HG03175 (cell line): ENCODE data around the gene ASB10.

Experiments
- ATAC-seq: cut with Tn5 transposase; IDR thresholded peaks from one replicate; pipeline ENCODE4 v1.9.1; 2021; ENCODE audit warnings: mild to moderate bottlenecking, moderate library complexity; ENCODE audit not compliant: unreplicated experiment

ASB10 gene

DNA sequence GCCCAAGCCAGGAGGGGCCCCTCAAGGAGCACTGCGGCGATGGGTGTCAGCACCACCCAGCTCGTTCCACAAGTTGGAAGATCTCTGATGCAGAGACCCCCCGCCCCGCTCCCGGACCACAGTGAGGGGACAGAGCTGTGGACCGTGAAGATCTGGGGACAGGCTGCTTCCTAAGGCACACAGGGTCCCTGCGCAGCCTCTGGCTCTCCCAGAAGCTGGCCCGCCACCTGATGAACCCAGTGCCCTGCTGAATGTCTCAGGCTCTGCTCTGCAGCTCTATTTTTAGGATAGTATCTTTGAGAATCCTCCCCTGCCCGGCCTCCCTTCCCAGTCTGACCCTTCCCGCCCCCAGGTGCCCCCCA is 49.3 kb downstream of the ASB10 start:
- ATAC-seq: no peak

DNA sequence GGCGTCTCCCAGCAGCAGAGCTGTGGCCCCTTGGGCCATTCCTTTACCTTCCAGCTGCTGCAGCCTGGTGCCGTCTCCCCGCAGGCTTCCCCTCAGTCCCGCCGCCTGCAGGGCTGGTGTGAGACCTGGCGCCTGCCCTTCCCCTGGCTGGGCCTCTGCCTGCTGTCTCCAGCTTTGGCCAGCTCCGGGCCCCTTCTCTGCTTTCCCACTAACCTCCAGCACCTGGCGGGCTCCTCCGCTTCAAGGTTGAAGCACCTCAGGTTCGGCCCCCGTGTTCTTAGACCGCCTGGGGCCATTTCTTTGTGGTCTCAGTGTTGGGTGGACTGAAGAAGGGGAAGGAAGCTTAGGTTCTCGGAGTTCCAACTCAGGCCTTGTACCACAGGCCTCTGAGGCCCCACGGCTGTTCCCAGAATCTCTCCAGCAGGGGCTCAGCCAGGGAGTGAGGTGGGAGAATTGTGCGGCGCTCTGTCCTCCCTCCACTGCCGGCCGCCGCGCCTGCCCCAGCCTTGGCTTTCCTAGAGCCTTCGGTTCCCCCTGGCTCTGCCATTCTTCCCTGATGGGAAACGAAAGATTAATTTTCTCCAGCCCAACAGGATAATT is 49.9 kb downstream of the ASB10 start:
- ATAC-seq: no peak

DNA sequence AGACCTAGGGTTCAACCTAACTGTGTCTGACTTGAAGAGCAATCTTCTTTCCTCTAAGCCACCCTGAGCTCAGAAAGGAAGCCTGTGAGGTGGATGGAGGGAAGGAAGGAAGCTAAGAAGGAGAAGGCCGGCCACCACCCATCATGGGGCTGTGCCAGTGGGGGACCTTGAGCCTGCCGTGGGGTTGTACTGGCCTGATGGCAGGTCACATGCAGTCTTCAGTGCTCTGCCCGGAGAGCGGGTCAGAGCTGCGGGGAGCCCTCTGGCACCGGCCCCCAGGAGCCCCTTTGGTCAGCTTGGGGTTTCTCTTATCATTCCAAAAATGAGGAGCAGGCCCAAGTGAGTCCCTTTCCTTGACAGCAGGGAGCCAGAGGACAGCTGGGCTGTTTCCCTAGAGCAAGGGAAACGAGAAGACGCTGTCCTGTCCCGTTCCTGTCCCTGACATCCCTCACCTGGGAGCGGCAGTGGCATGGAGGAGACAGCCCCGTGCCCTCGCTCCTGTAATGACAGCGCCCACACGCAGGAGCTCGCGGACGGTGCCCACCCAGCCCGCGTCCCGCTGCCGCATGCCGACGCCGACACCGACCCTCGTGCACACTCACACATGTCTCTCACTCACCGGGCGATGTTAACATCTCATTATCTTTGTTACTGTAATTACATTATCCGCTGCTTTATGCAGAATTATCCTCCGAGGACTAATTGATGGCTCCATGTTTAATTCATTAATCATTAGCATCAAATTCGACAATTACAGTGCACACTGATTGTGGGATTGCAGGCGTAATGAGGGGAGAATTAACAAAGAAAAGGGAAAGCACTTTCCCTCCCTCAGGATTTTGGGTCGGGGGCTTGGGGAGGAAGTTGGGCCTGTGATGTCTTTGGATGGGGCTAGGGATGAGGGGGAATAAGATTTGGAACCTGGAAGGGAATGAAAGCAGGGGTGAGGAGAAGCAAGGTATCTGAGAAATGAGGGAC is 50.9 kb downstream of the ASB10 start:
- no peak for ATAC-seq

DNA sequence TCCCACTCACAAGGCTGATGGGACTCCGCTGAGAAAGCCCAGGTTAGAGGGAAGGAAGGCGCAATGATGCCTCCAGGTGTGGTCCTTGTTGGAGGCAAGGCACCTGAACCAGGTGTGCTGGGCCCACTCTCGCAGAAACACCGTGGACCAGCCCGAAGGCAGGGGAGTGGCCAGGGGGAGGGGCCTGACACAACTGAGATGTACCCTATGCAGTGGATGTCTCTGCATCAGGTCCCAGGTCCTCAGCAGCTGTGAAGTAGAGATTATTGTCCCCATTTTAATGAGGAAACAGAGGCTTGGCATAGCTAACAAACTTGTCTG is 51.6 kb downstream of the ASB10 start:
- no peak for ATAC-seq

DNA sequence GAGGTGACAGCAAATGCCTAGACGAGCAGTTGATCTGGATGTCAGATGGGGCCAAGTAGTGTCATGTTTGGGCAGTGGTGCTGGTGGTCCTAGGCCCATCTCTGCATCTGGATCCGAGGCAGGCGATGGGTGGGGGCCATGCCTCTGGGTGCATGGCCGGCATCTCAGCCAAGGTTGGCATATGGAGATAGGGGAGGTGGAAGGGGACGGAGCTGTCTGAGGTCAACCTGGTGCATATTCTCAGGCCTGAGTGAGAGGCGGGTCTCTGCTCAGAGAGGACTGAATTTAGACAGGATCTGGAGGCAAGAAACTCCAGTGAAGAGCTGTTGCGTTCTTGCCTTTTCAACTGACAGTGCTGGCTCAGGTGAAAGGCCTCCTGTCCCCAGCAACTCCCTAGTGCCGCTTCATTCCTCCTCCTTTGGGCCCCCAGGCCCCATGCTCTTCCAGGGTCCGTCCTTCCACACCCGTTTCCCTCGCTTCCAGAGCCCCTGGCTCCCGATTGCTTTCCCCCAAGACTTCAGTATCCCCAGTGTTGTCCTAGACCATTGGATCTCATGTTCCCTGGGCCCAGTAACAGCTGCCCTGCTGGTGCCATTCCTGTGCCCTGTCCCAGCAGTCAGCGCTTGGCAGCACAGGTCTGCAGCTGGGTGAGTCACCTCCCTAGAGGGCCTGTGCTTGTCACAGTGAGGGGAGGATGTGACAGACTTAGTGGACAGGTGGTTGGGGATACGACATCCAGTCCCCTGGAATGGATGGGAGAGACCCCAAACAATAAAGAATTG is 52.1 kb downstream of the ASB10 start:
- no peak for ATAC-seq

DNA sequence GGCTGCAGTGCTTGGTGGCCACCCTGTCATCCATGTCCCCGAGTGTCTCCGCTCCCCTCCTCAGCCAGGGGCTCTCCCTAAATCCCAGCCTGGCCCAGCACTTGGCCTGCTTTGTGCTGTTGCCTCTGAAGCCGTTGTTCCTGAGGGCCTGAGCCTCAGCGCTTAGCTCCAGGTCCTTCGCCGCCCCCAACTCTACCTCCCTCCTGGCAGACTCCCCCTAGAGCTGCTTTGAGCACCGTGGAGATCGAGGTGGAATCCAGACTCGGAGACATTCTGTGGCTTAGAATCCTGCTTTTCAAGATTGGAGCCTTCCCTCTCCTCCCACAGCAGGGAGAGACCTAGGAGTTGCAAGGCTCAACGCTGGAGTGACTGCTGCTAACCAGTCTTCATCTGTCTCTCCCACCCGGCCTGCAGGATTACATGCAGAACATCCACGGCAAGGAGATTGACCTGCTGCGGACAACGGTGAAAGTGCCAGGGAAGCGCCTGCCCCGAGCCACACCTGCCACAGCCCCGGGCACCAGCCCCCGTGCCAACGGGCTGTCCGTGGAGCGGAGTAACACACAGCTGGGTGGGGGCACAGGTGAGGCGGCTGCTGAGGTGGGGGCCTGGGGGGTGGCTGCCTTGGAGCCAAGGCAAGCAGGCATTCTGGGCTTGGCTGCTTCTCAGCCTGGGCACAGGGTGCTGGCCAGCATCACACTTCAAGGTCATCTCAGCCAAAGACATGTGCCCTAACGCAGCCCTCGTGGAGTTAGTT is 52.9 kb downstream of the ASB10 start:
- no peak for ATAC-seq

DNA sequence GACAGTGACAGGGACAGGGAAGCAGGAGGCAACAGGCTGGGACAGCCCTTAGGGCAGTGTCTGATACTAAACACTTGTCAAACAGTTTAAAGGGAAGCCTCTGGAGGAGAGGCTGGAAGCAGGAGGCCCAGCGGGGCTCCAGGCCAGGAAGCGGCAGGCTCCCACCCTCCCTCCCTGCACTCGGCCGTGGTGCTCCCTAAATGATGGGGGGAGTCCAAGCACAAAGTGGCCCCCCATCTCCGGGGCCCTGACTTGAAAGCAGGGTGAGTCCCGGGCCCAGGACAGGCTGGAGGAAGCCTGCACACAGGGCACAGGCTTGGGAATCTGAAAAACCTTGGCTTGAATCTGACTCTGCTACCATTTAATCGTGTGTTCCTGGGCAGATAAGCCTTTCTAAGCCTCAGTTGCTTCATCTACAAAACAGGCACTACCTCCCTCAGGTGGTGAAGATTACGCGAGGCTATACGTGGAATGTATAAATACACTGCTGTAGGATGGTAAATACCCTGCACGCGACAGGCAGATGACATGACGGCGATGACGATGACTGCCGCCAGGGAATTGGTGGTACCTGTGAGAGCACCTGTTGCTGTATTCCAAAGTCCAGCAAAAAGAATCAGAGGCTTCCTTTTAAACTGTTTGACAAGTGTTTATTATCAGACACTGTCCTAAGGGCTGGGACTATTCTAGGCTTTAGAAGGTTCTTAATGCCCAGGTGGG is 53.6 kb downstream of the ASB10 start:
- no peak for ATAC-seq

DNA sequence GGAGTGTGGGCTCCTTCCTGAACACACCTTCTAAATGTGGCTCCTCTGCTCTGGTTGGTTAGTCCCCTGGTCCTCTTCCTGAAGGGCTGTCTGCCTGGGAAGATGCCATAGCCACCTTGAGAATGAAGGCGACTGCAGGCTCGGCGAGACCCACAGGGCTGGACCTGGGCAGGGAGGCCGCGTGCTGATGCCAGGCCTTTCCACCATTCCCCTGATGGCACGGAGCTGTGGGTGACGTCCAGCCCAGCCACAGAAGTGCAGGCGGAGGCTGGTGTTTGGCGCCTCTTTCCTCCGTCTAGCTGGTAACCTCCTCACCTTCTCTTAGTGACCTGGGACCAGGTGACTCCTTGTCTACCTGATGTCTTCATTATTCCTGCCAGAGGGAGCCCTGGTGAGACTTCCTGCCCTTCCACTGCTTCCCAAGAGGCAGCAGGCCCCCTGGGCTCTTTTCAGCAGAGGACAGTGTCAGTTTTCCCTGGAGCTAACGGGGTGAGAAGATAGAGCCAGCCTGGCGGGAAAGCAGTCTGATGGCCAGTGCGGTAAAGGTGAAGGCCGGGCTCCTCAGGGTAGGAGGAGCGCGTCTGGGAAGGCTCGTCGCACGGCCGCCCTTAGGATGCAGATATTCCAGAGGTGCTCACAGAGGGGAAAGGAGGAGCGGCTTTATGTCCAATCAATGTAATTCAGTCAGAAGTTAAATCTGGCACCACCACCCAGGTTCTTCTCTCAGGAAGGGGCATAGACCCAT is 54.4 kb downstream of the ASB10 start:
- no peak for ATAC-seq

DNA sequence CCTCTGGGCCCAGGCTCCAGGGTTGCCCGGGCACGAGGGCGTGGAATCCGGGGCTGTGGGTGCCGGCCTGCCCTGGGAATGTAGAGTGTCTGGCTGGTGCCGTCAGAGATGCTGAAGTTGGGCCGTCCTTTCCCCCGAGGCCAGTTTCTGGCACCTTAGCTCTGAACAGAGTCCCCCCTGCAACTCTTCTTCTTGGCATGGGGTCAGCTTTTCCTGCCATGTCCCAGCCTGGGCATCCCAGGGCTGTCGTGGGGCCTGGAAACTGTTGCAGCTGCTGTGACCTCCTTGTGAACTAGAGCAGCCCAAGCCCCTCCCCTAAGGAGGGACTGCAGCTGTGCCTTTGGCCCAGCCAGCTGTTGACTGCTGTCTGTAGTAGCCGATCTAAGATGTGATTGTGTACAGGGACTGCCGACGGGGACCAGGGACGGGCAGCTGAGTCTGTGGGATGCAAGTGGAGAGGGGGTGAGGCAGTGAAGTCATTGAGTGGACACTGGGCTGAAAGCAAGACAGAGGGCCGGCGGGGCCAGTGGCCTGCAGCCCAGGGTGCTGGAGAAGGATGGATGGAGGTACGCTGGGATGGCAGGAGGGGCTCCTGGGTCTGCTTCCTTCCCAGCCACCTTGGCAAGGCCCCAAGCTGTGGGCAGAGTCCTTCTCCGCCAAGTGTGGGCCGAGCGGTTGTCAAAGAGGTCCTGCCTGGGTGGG is 55.3 kb downstream of the ASB10 start:
- ATAC-seq: no peak

DNA sequence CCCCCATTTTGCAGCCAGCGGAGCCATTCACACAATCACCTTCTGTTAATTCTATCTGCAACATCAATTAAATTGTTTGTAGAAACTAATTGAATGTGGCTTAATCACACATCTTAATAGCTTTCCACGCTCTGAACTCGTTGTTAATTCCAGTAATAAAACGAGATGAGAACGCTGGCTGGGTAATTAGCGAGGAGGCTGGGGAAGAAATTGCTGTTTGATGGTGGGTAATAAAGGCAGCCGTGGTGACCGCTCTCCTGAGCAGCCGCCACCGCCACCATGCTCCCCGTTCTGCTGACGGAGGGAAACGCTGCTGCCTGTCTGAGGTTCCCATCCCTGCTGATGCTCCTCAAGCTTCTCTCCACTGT is 55.8 kb downstream of the ASB10 start:
- ATAC-seq: no peak

DNA sequence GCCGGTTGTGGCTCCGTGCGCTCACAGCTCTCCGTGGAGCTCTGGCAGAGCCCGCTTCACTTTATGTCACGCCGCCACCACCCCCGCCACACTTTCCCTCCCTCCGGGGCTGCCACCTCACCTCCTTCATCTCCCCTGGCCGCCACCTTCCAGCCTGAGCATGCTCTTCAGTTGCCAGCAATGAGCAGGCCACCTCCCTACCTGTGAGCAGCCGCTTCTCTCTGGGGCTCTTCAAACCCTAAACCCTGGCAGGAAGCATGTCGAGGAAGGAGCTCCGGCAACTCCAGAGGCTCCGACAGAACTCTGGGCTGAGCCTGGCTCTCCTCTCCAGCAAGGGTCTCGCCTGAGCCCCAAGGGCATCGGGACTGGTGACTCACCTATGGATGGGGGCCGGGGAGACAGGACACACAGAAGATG is 56.3 kb downstream of the ASB10 start:
- ATAC-seq: no peak

DNA sequence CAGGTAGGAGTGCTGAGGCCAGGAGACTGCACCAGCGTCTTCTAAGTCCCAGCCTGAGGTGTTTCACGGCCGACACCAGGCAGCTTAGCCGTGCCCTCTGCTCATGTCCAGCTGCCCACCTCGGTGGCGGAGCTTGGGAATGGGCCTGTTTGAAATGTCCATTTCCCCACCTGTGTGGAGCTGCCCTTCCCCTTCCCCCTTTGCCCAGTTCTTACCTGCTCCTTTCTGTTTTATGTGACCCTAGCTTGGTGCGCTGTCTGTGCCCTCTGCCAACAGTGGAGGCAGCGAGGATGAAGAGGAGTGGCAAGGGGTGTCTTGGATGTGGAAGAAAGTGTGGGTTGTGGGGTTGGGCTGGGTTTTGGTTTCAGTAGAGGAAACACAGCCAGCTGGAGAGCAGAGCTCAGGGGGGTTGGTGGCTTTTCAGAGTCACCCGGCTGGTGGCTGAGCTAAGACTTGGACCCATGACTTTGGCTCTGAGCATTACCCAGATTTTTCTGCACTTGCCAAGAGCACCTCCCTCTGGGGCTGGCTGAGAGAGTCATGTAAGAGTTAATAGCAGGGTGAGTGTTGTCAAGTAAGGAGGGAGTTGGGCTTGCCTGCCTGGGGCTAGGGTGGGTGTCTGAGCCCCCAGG is 57.0 kb downstream of the ASB10 start:
- ATAC-seq: no peak

DNA sequence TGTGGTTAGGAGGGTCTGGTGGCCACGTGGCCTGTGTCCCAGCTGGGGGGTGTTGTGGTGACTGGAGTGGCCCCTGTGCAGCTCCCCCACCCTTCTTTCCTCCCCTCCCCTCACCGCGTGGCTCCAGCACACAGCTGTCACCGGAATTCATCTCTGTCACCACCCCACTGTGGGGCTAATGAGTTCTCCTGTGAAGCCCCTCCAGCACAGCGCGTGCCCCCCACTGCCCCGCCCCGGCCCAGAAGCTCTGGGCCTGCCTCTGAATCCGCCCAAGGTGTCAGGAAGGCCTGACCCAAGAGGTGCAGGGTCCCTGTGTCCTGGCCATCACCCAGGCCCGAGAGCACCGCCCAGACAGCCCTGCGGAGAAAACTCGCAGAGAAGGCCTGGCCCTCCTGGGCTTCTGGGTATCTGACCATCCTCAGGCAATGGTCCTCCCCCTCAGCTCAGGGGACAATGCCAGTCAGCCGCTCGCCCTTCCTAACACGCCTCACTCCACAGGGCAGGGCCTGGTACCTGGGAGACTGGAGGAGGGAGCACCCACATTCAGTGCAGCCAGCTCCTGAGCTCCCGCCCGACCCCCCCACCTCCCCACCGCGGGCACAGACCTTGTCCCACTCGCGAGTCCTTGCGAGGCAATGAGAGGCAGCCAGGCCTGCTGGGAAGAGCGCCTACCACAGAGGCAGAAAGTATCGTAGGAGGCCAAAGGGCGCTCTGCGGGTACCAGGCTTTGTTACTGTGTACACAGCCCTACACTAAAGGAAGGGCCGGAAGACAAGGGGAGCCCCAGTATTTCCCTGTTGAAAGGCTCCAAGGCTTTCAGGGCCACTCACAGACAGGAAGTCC is 57.7 kb downstream of the ASB10 start:
- no peak for ATAC-seq

DNA sequence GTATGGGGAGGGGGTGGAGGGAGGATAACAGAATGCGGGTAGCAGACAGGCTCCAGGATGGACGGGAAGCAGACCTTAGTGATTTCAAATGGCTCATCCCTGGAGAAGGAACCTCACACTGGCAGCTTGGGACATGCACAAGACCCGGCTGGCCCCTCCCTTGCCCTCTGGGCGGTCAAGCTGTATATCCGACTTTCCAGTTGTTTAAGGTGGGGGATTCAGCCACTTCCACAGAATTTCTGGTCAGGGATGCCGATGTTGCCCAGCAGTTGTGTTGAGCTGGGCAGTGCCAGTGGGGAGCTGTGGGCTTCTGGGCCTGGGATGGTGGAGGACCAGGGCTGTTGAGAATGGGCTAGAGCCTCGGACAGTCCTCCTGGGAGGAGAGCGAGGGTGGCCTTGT is 58.3 kb downstream of the ASB10 start:
- ATAC-seq: no peak

DNA sequence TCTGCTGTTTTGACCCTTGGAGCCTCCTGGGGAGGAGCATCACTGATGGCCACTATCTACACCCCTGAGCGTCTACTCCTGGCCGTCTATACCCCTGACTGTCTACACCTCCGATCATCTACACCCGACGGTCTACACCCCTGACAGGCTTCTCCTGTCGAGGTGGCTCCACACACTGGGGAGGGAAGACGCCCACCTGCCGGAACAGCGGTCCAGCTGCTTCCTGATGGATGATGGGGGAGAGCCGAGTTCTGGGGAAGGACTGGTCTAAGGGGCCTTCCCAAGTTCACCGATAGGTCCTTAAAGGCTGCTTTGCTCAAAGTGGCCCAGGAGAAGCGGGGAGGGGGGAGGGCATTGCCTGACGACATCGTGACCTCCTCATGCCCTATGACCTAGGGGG is 58.9 kb downstream of the ASB10 start:
- no peak for ATAC-seq

DNA sequence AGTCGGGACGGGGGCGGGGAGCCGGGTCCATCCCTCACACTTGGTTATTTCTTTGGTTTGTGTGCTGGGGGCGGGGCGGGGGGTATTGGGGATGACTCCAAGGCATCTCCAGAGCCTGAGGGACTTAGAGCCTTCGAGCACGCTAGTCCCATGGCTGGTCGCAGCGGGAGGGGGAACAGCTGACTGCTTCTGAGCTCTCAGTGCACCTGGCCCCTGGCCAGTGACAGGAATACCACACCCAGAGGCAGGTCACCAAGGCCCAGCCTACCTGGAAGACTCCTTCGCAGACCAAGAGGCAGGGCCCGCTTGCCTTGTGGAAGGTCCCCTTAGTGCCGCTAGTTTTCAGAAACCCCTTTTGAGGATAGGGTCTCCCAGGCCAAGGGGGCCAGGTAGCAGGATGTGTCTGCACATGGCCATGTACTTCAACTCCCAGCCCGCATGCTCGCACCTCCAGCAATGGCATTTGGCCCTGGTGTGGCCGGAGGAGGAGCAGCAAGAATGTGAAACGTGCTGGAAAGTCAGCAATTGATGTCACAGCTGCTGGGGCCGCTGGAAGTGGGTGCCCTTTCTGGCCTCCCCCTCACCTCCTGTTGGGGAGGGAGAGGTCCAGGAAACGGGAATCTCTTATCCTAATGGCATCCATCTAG is 60.4 kb downstream of the ASB10 start:
- ATAC-seq: no peak

DNA sequence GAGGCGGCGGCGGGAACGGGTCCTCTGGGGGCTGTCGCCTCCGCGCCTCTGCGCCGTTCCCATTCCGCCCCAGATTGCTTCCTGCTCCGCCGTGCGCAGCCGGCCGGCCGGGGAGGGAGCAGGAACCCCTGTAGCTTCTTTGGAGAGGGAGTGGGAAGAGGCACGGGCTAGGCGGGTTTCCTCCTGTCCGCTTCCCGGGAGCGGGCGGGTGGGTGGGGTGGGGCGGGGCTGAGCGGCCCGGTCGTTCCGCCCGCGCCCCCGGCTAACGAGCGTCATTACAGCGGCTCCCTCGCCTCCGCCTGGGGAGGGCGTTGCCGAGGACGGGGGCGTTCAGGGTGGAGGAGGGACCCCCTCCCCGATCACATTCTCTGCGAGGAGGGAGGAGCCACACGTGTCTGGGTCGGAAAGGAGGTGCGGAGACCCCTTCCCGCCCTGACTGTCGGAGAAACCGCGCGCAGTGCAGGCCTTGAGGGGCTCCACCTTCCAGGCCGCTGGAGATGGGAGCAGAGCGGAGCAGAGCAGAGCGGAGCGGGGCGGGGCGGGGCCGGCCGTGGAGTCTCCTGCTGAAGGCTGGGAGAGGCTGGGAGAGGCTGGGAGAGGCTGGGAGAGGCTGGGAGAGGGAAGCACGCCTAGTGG is 61.1 kb downstream of the ASB10 start:
- ATAC-seq: no peak
